ENCODE data around the gene KRTCAP3. TPM values are rescaled to one million over a fixed set of nuclear protein-coding genes. Genes with fewer than 3 reads are reported as not detected.

KRTCAP3 gene
- total and polyA plus RNA-seq, 2 of the 8 experiments (the other 6 are each of a cell fraction or from before 2014, with no cell fraction given) = 55.4 to 72.5 TPM

DNA sequence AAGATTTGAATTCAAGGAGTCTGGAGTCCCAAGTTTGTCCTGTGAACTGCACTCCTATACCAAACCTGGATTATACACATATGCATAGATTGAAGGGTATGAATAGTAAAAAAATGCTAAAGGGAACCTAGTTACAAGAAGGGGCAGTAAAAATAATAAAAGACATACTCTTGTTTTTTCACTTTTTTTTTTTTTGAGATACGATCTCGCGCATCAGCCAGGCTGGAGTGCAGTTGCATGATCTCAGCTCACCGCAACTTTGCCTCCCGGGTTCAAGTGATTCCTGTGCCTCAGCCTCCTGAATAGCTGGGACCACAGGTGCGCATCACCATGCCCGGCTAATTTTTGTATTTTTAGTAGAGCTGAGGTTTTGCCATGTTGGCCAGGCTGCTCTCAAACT, 22.3 kb downstream of the KRTCAP3 start (continued):
- TF ChIP-seq, protein P1, sequence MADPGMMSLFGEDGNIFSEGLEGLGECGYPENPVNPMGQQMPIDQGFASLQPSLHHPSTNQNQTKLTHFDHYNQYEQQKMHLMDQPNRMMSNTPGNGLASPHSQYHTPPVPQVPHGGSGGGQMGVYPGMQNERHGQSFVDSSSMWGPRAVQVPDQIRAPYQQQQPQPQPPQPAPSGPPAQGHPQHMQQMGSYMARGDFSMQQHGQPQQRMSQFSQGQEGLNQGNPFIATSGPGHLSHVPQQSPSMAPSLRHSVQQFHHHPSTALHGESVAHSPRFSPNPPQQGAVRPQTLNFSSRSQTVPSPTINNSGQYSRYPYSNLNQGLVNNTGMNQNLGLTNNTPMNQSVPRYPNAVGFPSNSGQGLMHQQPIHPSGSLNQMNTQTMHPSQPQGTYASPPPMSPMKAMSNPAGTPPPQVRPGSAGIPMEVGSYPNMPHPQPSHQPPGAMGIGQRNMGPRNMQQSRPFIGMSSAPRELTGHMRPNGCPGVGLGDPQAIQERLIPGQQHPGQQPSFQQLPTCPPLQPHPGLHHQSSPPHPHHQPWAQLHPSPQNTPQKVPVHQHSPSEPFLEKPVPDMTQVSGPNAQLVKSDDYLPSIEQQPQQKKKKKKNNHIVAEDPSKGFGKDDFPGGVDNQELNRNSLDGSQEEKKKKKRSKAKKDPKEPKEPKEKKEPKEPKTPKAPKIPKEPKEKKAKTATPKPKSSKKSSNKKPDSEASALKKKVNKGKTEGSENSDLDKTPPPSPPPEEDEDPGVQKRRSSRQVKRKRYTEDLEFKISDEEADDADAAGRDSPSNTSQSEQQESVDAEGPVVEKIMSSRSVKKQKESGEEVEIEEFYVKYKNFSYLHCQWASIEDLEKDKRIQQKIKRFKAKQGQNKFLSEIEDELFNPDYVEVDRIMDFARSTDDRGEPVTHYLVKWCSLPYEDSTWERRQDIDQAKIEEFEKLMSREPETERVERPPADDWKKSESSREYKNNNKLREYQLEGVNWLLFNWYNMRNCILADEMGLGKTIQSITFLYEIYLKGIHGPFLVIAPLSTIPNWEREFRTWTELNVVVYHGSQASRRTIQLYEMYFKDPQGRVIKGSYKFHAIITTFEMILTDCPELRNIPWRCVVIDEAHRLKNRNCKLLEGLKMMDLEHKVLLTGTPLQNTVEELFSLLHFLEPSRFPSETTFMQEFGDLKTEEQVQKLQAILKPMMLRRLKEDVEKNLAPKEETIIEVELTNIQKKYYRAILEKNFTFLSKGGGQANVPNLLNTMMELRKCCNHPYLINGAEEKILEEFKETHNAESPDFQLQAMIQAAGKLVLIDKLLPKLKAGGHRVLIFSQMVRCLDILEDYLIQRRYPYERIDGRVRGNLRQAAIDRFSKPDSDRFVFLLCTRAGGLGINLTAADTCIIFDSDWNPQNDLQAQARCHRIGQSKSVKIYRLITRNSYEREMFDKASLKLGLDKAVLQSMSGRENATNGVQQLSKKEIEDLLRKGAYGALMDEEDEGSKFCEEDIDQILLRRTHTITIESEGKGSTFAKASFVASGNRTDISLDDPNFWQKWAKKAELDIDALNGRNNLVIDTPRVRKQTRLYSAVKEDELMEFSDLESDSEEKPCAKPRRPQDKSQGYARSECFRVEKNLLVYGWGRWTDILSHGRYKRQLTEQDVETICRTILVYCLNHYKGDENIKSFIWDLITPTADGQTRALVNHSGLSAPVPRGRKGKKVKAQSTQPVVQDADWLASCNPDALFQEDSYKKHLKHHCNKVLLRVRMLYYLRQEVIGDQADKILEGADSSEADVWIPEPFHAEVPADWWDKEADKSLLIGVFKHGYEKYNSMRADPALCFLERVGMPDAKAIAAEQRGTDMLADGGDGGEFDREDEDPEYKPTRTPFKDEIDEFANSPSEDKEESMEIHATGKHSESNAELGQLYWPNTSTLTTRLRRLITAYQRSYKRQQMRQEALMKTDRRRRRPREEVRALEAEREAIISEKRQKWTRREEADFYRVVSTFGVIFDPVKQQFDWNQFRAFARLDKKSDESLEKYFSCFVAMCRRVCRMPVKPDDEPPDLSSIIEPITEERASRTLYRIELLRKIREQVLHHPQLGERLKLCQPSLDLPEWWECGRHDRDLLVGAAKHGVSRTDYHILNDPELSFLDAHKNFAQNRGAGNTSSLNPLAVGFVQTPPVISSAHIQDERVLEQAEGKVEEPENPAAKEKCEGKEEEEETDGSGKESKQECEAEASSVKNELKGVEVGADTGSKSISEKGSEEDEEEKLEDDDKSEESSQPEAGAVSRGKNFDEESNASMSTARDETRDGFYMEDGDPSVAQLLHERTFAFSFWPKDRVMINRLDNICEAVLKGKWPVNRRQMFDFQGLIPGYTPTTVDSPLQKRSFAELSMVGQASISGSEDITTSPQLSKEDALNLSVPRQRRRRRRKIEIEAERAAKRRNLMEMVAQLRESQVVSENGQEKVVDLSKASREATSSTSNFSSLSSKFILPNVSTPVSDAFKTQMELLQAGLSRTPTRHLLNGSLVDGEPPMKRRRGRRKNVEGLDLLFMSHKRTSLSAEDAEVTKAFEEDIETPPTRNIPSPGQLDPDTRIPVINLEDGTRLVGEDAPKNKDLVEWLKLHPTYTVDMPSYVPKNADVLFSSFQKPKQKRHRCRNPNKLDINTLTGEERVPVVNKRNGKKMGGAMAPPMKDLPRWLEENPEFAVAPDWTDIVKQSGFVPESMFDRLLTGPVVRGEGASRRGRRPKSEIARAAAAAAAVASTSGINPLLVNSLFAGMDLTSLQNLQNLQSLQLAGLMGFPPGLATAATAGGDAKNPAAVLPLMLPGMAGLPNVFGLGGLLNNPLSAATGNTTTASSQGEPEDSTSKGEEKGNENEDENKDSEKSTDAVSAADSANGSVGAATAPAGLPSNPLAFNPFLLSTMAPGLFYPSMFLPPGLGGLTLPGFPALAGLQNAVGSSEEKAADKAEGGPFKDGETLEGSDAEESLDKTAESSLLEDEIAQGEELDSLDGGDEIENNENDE (IDR thresholded peaks at IDR 0.05; ENCODE audit: insufficient replicate concordance, low read length) = no peak
